Fibroblast of skin of right biceps (primary cell): ENCODE data around the gene PTRHD1.

Source experiments
- DNase-seq: peaks from one replicate; pipeline ENCODE4 v3.0.0-alpha.2; 2013

Gene PTRHD1

DNA sequence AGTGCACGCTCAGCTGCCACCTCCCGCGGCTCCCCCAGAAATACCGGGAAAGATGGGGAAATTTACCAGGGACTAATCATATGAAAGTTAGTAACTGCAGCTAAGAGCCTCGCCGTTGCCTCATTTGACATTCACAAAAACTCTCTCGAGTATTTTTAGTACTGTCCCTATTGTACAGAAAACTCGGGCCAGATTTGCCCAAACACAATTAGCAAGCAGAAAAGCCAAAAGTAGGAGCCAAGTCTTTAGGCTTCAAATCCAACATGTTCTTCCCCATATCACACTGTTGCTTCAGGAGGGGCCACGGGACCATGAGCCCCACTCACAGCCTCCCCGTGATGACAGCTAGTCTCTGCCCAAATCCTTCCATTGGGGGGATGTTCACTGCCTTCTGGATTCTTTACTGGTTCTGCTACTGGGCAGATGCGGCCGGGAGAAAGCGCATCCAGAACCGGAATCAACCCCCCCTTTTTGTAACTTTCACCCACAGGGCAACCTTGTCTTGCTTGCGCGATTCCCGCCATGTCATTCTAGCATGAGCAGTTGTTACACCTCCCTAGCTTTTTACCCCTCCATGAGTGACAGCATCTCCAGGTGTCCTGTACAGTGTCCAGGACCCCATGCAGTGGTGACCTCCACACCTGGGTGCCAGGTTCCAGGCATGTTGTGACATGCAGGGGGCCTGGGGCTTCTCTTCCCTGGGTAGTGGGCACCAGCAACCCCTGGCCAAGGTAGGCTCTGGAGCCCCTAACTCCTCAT lies 35.2 kb upstream of the PTRHD1 start:
- no peak for DNase-seq

DNA sequence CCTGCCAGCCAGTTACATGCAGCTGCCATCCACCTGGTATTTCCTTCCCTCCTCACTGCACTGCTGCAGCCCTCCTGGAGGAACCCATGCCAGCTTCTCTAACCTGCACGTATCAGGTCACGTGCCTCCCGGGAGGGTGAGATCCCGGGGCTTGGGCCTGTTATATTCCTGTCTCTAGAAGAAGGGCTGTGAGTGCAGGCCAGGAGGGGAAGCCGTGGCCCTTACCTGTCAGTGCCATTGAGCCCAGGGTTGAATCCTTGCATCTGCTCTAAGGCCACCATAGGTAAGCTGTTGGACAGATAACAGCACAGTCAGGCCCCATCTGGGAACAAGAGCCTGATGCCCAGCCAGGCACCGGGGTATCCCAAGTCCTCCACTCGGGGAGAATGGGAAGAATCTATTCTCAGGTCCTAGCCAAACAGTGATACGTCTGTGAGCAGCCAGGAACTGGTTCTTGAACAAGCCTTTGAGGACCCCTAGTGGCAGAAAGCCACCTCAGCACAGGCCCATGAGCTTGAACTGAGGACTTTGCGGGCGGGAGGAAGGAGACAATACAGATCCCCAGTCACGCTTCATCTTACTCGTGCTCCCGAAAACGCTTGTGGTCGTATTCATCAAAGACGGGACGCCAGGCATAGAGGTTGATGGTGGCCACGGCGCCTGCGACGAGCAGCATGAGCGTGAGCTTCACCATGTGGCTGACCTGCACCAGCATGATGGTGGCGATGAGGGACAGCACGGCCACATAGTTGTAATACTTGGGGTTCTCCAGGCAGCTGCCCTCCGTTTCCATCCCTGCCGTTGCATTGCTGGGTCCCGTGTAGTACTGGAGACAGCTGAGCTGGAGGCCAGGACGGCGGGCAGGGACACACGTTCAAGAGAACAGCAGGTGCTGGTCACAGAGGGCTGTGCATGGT lies 34.4 kb upstream of the PTRHD1 start:
- DNase-seq, result peak; percentile 81

DNA sequence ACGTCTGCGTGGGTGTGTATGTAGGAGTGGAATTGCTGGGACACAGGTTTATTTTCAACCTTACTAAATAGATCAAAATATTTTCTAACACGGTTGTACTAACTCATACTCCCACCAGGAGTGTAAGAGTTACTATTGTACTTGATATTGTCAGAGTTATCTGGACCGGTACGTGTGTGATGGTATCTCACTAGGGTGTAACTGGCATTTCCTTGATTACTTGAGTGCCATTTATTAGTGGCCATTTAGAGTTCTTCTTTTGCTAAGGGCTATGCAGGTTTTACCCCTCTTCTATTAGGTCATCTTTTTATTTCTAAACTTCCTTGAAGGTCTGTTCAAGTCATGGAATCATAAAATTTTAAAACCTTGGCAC lies 33.6 kb upstream of the PTRHD1 start:
- DNase-seq, result no peak

DNA sequence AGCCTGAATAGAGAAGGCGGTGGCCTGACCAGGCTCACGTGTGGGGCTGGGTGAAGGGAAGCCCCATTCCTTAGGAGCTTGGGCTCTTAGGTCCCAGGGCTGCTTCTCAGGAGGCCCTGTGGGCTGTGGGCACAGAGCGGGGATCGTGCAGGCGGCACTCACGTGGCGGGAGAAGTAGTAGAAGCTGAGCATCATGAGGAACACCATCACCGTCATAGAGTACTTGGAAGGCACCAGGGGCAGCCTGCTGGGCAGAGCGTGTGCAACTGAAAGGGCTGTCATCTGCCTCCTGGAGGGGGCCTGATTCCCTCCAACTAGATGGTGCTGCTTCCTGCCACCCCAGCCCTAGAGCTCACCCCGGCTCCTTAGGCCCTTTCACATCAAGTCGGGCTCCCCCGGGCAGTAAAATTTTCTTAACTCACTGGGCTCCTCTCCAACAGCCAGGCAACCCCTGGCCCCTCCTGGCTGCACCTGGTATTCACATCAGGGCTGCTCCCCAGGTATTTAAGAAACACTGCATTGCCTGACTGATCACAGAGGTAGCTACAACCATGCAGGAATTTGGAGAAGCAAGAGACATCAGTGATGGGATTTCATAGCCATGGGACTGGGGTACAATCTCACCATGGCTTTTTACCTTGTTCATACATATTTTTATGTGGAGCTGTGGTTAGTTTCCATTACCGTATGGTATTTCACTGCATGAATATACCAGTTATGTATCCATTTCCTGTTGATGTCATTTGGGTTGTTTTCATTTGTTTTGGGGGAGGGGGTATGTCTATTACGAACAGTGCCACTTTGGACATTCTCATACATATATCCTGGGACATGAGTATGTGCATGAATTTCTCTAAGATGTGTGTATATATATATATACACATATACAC lies 32.9 kb upstream of the PTRHD1 start:
- DNase-seq, result peak; percentile 36

DNA sequence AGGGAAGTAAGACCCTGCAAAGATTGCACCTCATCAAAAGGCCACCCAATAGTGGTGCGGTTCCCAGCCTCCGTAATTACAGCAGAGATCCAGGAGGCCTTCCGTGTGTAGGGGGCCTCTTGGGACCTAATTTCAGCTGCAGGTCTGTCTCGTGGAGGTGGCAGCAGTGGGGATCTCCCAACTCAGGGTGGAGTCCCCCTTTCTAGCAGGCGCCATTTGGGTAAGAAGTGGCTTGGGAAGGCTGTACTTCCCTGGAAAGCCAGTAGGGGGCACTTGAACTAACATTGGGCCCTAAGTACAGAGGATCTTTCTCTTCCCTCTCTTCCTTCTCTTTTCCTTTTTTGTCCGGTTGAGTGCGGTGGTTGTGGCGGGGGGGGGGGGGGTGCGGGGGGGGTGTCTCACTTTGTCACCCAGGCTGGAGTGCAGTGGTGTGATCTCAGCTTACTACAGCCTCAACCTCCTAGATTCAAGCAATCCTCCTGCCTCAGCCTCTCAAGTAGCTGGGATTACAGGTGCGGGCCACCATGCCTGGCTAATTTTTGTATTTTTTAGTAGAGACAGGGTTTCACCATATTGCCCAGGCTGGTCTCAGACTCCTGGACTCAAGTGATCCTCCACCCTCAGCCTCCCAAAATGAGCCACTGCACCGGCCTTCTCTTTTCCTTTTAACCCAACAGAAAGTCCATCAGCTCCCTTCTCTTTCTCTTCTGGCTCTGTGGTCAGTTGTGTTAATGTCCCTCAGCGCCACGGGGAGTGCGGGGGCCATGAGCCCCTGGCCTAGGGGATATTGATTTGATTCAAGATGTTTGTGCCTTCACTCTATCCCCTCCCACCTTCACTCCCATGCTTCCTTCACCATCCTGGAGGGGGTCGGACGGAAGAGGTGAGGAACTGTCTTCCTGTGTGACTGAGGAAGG lies 32.0 kb upstream of the PTRHD1 start:
- no peak for DNase-seq

DNA sequence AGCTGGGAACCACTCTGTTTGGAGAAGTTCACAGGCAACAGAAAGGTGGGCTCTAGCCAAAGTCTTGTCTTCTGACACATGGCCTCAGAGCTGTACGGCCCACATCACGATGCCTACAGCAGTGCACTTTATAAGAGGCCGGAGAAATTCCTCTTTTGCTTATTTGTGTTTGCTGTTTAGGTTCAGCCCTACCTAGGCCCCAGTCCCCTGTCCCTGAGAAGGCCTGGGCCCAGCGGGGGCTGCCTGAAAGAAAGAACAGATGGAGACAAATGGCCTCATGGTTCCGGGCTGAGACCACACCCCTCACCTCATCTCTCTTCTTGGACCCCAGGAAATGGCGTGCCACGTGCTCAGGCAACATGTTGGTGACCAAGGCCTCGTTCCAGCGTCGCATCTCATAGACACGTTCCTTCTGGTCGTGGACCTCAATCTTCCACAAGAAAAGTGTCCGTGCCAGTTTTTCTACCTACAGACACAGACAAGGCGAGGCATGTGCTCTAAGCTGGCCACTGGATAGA lies 30.9 kb upstream of the PTRHD1 start:
- DNase-seq, result no peak

DNA sequence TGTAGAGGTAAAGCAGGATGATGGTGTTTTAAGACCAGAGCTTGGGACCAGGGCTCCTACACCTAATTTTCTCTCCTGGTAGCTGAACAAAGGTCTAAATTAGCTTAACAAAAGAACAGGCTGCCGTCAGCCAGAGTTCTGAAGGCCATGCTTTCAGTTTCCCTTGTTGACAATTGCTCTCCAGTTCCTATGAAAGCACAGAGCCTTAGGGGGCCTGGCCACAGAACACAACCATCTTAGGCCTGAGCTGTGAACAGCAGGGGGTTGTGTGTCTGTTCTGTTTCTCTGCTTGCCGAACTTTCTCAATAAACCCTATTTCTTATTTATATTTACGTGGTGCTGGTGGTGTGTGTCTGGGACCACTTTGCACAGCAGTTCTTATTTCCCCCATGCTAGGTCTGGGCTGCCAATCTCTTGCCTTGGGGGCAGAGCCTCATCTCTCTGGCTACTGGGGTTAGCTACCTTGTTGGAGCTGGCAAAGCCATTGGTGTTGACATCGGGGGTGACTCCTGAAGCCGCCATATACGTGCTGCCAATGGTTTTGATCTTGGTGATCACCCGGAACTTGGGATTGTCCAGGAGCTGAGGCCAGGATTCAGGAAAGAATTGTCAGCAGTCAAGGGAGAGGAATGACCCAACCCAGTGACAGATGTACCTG lies 29.0 kb upstream of the PTRHD1 start:
- DNase-seq, result no peak

DNA sequence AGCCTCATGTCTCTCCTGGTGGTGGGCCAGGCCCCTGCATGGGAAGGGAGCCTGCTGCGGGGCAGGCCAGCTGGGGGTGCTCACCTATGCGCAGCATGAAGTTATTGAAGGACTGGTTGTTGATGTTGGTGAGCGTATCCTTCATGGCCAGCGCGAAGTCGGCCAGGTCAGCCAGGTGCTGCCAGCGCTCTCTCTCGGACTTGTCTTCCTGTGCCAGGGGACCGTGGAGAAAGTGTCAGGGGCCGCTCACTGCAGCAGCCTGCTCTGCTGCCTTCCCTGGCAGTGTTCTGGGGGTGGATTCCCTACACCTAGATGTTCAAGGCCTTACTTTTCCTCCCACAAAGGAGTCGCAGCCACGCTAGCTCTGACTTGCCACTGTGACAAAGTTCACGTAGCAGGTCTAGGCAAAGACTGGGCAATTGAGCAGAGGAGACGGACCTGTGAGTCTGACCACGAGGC lies 28.3 kb upstream of the PTRHD1 start:
- DNase-seq, result no peak

DNA sequence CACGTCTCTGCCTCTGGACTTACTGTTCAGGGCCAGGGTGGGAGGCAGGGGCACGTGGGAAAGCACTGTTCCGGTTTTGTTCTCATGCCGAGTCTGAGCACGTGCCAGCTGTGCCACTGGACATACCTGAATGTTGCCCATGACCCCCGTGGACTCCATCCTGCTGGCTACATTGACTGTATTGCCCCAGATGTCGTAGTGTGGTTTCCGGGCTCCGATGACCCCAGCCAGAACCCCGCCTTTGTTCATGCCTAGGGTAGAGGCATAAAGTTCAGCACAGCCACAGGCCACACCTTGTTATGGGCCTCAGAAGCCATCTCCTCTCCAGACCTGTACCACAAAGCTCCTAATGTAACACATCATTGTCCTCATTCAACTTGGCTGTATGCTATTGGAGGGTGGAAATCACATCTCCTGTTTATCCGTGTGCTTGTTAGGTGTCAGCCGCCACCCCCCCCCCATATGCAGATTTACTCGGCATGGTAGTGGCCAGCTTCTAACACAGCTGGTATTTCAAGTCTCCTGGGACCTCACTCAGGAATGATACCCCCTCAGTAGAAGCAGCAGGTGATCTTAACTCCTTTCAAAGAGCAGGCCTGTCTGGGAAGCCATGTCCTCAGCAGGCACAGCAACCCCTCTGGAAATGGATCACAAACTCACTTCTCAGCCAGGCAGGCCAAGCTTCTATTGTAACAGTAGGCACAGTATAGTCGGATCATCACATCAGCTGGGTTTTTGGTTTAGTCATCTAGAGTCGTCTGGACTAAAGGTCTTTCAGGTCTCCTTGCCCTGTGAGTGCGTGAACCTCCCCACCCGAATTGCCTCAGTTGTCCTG lies 27.6 kb upstream of the PTRHD1 start:
- no peak for DNase-seq

DNA sequence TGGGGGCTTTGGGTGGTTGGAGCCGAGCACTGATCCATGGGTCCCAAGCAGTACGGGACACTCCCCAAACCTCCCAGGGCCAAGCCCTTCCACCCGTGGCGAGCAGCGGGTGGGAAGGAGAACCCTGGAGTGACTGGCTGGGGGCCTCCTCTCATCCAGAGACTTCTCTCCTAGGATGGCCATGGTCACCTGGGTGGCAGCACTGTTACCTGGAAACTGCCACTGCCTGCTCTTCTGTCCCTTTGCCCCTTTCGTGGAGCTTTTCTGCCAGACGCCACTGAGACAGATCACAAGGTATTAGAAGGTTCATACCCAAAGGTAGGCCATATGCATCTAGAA lies 27.0 kb upstream of the PTRHD1 start:
- DNase-seq, result no peak

DNA sequence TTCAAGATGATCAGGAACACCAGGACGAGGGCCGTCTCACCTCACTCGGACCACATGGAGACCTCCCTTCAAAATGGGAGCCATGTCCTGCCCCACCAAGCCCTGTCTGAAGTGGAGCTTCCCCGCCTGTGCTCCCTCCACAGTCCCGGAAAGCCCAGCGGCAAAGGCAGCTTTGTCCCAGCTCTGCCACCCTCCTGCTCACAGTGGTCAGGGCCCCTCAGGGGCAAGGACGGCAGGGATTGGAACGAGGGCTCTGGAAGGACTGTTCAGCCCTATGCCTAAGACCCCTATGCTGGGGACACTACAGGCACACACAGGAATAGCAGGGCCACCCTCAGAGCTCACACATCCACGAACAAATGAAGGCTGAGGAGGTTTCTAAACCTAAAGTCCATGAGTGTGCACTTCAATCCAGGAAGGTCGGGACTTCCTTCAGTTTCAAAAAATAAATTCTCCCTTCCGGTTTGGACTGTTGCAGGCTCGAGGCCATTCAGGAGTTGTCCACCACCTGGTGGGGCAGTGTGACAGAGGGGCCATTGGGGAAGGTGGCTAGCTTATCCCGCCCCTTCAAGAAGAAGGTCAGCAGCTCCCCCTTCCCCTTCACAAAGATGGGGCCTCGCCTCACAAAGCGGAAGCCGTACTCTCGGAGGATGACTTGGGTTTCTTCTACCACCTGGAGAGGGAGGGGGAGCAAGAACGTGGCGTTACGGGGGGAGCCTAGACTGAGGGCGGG lies 26.4 kb upstream of the PTRHD1 start:
- no peak for DNase-seq

DNA sequence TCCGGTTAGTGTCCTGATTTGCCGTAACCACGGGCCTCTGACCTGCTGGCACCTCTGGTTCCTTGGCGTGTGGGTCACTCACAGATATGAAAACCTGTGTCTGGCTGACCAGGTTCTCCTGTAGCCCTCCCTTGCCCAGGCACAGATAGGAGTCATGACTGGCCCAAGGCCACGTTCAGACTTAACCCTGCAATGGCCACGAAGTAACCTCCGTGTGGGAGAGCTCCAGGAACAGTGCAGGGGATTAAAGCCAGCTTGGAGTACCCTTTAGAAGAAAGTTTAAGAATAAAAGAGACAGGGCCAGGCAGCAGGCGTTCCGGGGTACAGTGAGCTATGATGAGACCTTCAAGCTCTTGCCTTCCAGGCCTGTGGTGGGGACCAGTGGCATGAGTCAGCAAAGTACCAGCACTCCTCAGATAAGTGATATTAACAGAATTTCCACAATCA lies 25.6 kb upstream of the PTRHD1 start:
- no peak for DNase-seq

DNA sequence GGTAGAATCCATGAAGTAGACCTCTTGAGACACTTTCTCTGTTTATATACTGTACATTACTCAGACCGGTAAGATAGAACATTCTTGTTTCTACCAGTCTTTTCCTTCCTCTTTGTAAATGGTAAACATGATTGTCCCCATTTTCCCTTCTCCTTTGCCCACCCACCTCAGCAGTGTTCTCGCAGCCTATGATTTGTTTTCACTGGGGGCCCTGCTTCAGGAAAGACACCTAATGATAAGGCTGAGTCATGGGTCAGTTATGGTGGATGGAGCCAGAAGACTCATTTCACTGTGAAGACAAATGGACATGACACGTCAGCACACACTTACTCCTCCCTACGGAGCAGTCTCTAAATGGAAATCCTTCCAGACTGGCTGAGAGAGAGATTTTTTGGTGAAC lies 23.7 kb upstream of the PTRHD1 start:
- DNase-seq, result peak; percentile 90

DNA sequence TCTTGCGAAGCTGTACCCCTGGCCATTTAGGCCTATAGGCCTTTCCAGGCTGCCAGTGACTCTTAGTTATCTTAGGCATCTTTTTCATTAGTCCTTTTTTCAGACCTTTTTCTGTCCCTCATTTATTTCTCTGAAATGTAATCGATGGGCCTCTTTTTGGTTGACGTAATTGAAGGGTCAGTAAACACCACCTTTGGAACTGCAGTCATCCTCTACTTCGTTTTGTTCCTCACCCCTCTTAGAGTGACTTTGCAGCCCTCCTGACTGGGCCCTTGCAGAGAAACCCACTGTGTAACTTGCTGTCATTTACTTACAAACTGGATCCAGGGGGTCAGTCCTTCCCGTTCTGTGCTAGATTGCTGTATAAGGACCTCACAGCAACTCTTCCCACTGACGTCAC lies 23.2 kb upstream of the PTRHD1 start:
- no peak for DNase-seq

DNA sequence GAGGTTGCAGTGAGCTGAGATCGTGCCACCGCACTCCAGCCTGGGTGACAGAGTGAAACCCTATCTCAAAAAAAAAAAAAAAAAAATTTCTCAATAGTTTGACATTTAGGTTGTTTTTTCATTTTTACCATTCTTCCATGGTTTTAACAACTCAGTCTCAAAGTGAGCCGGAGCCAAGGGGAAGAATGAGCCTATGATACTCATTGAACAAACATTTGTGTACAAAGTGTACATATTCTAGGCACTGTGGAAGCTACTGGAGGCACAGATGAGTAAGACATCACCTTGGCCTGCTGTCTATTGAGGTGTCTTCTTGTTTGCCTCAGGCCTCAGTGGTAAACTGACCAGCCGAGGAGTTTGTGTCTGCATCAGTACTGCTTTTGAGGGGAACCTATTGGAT lies 22.0 kb upstream of the PTRHD1 start:
- DNase-seq, result no peak

DNA sequence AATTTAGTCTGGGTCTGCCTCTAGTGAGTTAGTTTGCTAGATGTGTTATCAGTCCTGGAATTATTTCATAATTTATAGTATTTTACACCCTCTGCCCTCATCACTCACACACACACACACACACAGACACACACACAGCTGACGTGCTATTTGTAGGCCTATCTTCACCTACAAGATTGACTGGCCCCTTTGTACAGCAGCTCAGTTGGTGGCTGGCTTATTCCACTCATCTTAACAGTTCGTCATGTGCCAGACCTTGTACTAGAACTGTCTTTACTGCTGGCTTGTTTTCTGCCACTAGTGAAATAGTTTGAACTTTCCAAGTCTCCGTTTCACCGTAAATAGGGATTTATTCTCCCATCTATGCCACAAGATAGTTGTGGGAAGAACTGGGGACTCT lies 21.3 kb upstream of the PTRHD1 start:
- DNase-seq, result no peak

DNA sequence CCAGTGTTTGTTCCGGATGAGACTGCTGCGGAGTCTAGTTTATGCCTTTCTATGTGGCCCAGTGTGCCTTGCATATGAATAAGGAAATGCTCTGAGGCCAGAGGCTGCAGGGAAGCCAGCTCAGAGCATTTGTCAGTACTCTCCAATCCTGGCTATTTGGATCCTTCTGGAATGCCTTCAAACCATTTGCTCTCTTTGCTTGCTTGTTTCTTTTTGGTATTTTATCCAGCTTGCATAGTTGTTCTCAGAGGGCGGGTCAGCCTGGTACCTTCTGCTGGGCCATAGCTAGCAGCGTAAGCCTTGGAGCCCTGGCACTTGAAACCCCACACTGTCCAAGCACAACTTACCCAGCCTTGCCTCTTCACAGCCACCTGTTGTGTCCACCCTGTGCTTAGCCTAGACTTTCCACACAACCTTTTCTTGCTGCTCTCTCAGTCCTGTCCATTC lies 20.5 kb upstream of the PTRHD1 start:
- DNase-seq, result no peak

DNA sequence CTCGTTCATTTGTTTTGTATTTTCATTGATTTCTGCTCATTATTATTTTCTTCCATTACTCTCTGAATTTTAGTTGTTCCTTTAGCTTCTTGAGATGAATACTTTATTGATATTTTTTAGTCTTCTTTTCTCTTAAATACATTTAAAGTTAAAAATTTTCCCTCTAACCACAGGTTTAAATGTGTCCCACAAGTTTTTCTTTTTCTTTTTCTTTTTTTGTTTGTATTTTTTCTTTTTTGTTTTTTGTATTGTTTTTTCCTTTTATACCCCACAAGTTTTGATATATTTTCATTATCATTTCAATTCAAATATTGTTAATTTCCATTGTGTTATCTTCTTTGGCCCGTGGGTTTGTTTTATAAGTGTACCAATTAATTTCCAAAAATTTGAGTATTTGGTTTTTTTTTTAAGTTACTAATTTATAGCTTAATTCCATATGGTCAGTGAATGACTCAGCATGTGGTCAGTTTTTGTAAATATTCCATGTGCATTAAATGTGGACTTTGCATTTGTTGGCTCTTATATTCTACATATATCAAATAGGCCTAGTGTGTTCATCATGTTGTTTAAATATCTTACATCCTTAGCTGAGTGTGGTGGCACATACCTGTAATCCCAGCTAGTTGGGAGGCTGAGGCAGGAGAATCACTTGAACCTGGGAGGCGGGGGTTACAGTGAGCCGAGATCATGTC lies 16.3 kb upstream of the PTRHD1 start:
- no peak for DNase-seq

DNA sequence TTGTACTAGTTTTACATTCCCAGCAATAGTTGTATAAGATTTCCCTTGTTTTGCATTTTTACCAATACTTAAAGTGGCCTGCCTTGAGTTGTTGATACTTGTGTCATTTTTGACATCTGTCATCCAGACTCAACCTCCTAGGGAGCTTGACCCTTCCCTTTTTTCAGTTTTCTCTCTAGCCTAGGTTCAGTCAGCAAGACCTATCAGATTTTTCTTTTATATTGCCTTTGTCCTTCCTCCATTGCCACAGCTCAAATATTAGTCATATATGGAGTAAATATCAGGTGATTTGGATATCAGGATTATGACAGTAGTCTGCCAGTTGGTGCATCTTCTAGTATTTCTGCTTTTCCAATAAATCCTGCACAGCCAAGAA lies 13.5 kb upstream of the PTRHD1 start:
- no peak for DNase-seq
